Activated naive CD8-positive, alpha-beta T cell treated with anti-CD3 and anti-CD28 coated beads for 36 hours (primary cell): ENCODE data around the gene ZNHIT6. TPM values are rescaled to one million over a fixed set of nuclear protein-coding genes. Genes with fewer than 3 reads are reported as not detected.
"Not testable (repeated sequence)": the region's sequence is repeated elsewhere in the genome, so short reads cannot be mapped to it uniquely, and the experiment has no call there.

ENCODE experiments used
- DNase-seq: peaks from one replicate; pipeline ENCODE4 v3.0.0; 2021
- H3K27ac Mint-ChIP-seq: one replicate; pipeline ENCODE4 v1.8.0; 2022; ENCODE audit warnings: mild to moderate bottlenecking, moderate library complexity, mixed read lengths
- H3K27me3 Mint-ChIP-seq: one replicate; pipeline ENCODE4 v1.8.0; 2022; ENCODE audit warnings: mild to moderate bottlenecking, mixed read lengths
- H3K36me3 Mint-ChIP-seq: one replicate; pipeline ENCODE4 v1.8.0; 2021; ENCODE audit warnings: mild to moderate bottlenecking, mixed read lengths
- H3K4me1 Mint-ChIP-seq: one replicate; pipeline ENCODE4 v1.8.0; 2021; ENCODE audit warnings: mixed read lengths
- H3K4me3 Mint-ChIP-seq: one replicate; pipeline ENCODE4 v1.8.0; 2022; ENCODE audit warnings: mild to moderate bottlenecking, moderate library complexity, mixed read lengths
- H3K9me3 Mint-ChIP-seq: one replicate; pipeline ENCODE4 v1.8.0; 2022; ENCODE audit warnings: mixed read lengths
- total RNA-seq, 2 experiments: library from RNA; stranded (reverse); gene quantifications; one replicate each; pipeline ENCODE4 v1.2.3, GENCODE V29; 2021

The ZNHIT6 gene, protein sequence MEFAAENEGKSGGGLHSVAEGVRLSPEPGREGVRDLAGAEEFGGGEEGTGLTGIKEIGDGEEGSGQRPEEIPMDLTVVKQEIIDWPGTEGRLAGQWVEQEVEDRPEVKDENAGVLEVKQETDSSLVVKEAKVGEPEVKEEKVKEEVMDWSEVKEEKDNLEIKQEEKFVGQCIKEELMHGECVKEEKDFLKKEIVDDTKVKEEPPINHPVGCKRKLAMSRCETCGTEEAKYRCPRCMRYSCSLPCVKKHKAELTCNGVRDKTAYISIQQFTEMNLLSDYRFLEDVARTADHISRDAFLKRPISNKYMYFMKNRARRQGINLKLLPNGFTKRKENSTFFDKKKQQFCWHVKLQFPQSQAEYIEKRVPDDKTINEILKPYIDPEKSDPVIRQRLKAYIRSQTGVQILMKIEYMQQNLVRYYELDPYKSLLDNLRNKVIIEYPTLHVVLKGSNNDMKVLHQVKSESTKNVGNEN
- 10 to 100 TPM; 31.6 to 32.5 TPM for total RNA-seq

- no peaks in the 10 kb centered on the region for H3K9me3 Mint-ChIP-seq
- DNase-seq: peak; percentile 86
- no peaks in the 10 kb centered on the region for H3K27me3 Mint-ChIP-seq
- H3K27ac Mint-ChIP-seq: no peak within 1 kb of the TSS
- peaks cover 21% of the 10 kb centered on the region for H3K4me1 Mint-ChIP-seq
- H3K36me3 Mint-ChIP-seq: peaks cover 22% of the 10 kb centered on the region
- H3K4me3 Mint-ChIP-seq: no peak within 1 kb of the TSS
Measured at GRCh38 chr1:85707990-85708828, at the start of gene ZNHIT6. Gene ZNHIT6, minus strand, starts transcription at chr1:85708433. Its CDS starts 149 bp downstream, at chr1:85708284.

DNA sequence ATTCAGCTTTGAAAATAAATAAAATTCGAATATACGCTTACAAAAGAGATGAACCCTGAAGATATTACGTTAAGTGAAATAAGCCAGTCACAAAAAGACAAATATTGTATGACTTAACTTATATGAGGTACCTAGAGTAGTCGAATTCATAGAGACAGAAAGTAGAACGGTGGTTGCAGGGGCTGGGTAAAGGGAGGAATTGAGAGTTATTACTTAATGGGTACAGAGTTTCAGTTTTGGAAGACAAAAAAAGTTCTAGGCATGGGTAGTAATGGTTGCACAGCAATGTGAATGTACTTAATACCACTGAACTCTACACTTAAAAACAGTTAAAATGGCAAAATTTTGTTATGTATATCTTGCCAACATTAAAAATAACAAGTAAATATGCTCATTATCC, 48.6 kb upstream of the ZNHIT6 start:
- Mint-ChIP-seq H3K4me3 (no peak overlapping the region), H3K9me3 (peaks cover 4% of the 10 kb centered on the region), H3K27me3 (no peaks in the 10 kb centered on the region), H3K27ac (no peak overlapping the region), H3K36me3 (no peaks in the 10 kb centered on the region), H3K4me1 (no peaks in the 10 kb centered on the region)
- no peak for DNase-seq

DNA sequence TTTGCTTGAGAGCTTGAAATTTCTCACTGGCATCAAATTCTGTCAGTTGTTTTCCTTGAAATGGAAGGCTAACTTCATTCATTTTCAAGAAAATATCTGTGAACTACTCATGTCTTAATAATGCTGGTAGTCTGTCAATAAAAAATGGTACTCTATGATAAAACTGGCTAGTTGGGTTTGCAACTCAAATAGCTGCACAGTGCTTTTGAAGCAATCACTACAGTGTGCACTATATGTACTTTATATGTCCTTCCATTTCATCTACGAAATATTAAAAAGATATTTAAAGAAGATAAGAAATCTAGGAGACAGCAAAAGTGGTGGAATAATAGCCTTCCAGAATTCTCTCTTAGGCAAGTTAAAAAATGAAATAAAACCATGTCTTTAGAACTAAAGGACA, 39.9 kb upstream of the ZNHIT6 start:
- DNase-seq: no peak
- H3K27ac Mint-ChIP-seq: no peak overlapping the region
- H3K36me3 Mint-ChIP-seq: no peaks in the 10 kb centered on the region
- H3K4me3 Mint-ChIP-seq: no peak overlapping the region
- H3K4me1 Mint-ChIP-seq: no peaks in the 10 kb centered on the region
- no peaks in the 10 kb centered on the region for H3K9me3 Mint-ChIP-seq
- H3K27me3 Mint-ChIP-seq: peaks cover 4% of the 10 kb centered on the region

GRCh38 chr1:85746777-85747176, 38.5 kb upstream of the ZNHIT6 start:
- no peaks in the 10 kb centered on the region for H3K9me3 Mint-ChIP-seq
- no peak overlapping the region for H3K4me3 Mint-ChIP-seq
- H3K4me1 Mint-ChIP-seq: no peaks in the 10 kb centered on the region
- no peak for DNase-seq
- no peaks in the 10 kb centered on the region for H3K36me3 Mint-ChIP-seq
- H3K27me3 Mint-ChIP-seq: peaks cover 4% of the 10 kb centered on the region
- no peak overlapping the region for H3K27ac Mint-ChIP-seq

- H3K27ac Mint-ChIP-seq: no peak overlapping the region
- no peak overlapping the region for H3K4me3 Mint-ChIP-seq
- H3K27me3 Mint-ChIP-seq: peaks cover 4% of the 10 kb centered on the region
- H3K9me3 Mint-ChIP-seq: no peaks in the 10 kb centered on the region
- no peaks in the 10 kb centered on the region for H3K36me3 Mint-ChIP-seq
- no peaks in the 10 kb centered on the region for H3K4me1 Mint-ChIP-seq
- no peak for DNase-seq
Measured at GRCh38 chr1:85743814-85744213, 35.6 kb upstream of the ZNHIT6 start.

DNA sequence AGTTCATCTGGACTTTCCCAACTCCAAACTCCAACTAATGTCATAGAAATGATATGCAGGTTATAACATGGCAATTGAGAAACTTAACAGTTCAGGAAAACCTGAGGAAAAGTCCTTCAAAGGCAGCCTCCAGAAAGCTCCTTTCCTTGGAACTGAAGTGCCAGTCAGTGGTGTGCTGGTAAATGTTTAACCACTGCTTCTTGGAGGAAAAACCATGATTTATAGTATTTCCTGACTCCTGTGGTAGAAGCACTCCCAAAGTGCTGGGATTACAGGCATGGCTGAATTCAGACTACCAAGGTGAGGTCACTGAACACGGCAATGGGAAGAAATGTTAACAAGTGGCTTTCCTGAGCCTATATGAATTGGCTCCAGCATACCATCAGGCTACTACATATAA, 26.7 kb upstream of the ZNHIT6 start:
- H3K27me3 Mint-ChIP-seq: peaks cover 6% of the 10 kb centered on the region
- H3K27ac Mint-ChIP-seq: no peak overlapping the region
- no peak overlapping the region for H3K4me3 Mint-ChIP-seq
- DNase-seq: no peak
- H3K4me1 Mint-ChIP-seq: no peaks in the 10 kb centered on the region
- H3K9me3 Mint-ChIP-seq: no peaks in the 10 kb centered on the region
- H3K36me3 Mint-ChIP-seq: no peaks in the 10 kb centered on the region

GRCh38 chr1:85718678-85719340, 10.6 kb upstream of the ZNHIT6 start:
- no peaks in the 10 kb centered on the region for H3K4me1 Mint-ChIP-seq
- peaks cover 11% of the 10 kb centered on the region for H3K27me3 Mint-ChIP-seq
- no peak overlapping the region for H3K4me3 Mint-ChIP-seq
- no peak for DNase-seq
- H3K36me3 Mint-ChIP-seq: peaks cover 5% of the 10 kb centered on the region
- peaks cover 15% of the 10 kb centered on the region for H3K9me3 Mint-ChIP-seq
- no peak overlapping the region for H3K27ac Mint-ChIP-seq

- H3K4me1 Mint-ChIP-seq, DNase-seq, H3K4me3 Mint-ChIP-seq, H3K27me3 Mint-ChIP-seq, H3K27ac Mint-ChIP-seq, H3K36me3 Mint-ChIP-seq, H3K9me3 Mint-ChIP-seq: not testable (repeated sequence)
Measured at GRCh38 chr1:85714418-85715114, 6.3 kb upstream of the ZNHIT6 start.

DNA sequence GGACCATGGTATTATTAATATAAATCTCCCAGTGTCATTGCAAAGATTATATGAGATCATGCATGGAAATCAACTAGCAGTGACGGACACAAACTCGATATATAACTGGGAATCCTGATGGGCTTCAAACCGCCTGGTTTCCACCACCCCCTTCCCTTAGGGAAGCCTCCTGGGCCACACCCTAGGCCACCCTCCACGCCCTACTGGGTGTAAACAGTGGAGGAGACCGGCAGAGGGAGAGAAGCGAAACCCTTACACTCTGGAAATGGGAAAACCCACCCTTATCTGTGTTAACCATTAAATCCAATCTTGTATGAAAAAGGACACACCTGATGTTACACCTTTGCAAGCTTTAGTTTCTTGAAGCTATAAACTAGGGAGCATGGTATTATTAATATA, 595 bp upstream of the ZNHIT6 start:
- Mint-ChIP-seq H3K27ac (no peak overlapping the region), H3K36me3 (peaks cover 18% of the 10 kb centered on the region), H3K4me1 (peaks cover 17% of the 10 kb centered on the region), H3K9me3 (no peaks in the 10 kb centered on the region), H3K4me3 (no peak overlapping the region), H3K27me3 (no peaks in the 10 kb centered on the region)
- no peak for DNase-seq

- Mint-ChIP-seq H3K36me3 (peaks cover 24% of the 10 kb centered on the region), H3K4me1 (peaks cover 21% of the 10 kb centered on the region), H3K4me3 (no peak overlapping the region), H3K9me3 (no peaks in the 10 kb centered on the region), H3K27ac (no peak overlapping the region), H3K27me3 (no peaks in the 10 kb centered on the region)
- no peak for DNase-seq
Measured at GRCh38 chr1:85707267-85707989, 805 bp downstream of the ZNHIT6 start.

GRCh38 chr1:85705940-85706339, 2.3 kb downstream of the ZNHIT6 start:
- Mint-ChIP-seq H3K36me3 (peaks cover 28% of the 10 kb centered on the region), H3K27me3 (no peaks in the 10 kb centered on the region), H3K9me3 (no peaks in the 10 kb centered on the region), H3K4me3 (peak overlapping the region; percentile 50), H3K27ac (no peak overlapping the region), H3K4me1 (peaks cover 21% of the 10 kb centered on the region)
- no peak for DNase-seq

GRCh38 chr1:85700422-85700821, 7.8 kb downstream of the ZNHIT6 start:
- no peaks in the 10 kb centered on the region for H3K9me3 Mint-ChIP-seq
- DNase-seq: no peak
- H3K27me3 Mint-ChIP-seq: no peaks in the 10 kb centered on the region
- H3K27ac Mint-ChIP-seq: no peak overlapping the region
- peaks cover 22% of the 10 kb centered on the region for H3K4me1 Mint-ChIP-seq
- peaks cover 40% of the 10 kb centered on the region for H3K36me3 Mint-ChIP-seq
- no peak overlapping the region for H3K4me3 Mint-ChIP-seq

GRCh38 chr1:85697895-85698294, 10.3 kb downstream of the ZNHIT6 start:
- H3K4me1 Mint-ChIP-seq: peaks cover 12% of the 10 kb centered on the region
- no peak for DNase-seq
- H3K36me3 Mint-ChIP-seq: peaks cover 34% of the 10 kb centered on the region
- no peaks in the 10 kb centered on the region for H3K9me3 Mint-ChIP-seq
- no peak overlapping the region for H3K27ac Mint-ChIP-seq
- no peak overlapping the region for H3K4me3 Mint-ChIP-seq
- no peaks in the 10 kb centered on the region for H3K27me3 Mint-ChIP-seq

DNA sequence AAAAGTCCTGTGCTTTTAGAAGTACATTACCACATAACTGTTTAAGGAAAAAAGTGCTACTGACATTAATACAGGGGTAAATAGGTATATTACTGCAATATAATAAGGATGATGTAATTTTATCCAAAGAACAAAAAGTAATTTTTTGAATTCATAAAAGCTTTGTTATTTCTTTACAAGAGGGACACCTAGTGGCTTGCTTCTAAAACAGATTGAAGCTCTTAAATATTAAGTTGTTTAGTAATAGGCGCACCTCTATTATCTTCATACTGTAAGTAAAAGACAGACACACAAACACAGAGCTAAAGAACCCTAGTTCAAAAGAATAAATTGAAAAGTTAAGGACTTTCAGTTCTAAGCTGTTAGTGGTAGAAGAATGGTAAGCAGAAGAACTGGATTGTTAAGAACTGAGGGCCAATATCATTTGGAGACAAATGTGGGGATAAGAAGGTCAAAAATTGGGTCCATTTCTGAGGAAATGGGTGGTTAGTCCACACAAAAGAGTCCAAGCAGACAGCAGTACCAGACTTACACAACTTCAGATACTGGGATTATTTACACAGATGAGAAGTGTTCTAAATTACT, 15.4 kb downstream of the ZNHIT6 start:
- Mint-ChIP-seq H3K4me1 (peaks cover 10% of the 10 kb centered on the region), H3K9me3 (no peaks in the 10 kb centered on the region), H3K27me3 (no peaks in the 10 kb centered on the region), H3K36me3 (peaks cover 25% of the 10 kb centered on the region), H3K4me3 (no peak overlapping the region), H3K27ac (no peak overlapping the region)
- DNase-seq: no peak
